AG04449 (cell line): ENCODE measurements around the gene NRG2.

Source experiments
- CTCF ChIA-PET: fragments of 350-600 bp; formaldehyde crosslinking; extraction: SDS; loops from one replicate; lab custom pipeline; 2021; ENCODE audit warnings: antibody characterized with exemption; lab: Yijun Ruan, JAX
- POLR2A ChIA-PET: fragments of 400-600, 350-600 bp; formaldehyde crosslinking; extraction: SDS; loops from one replicate; lab custom pipeline; 2020; ENCODE audit warnings: antibody characterized with exemption, inconsistent platforms; lab: Yijun Ruan, JAX
- DNase-seq: peaks from one replicate; pipeline ENCODE4 v3.0.0-alpha.2; 2010; ENCODE audit warnings: low read depth, low spot score
- H3K4me3 ChIP-seq: 2 replicates; pipeline ENCODE4 v1.5.1; 2011; ENCODE audit warnings: low read depth, mild to moderate bottlenecking, control low read depth, low read length
- TF ChIP-seq, protein P1 (sequence below): IDR thresholded peaks from one replicate; pipeline ENCODE4 v1.5.1; 2011; ENCODE audit warnings: mild to moderate bottlenecking, moderate library complexity, low read length, control low read depth, inconsistent platforms; ENCODE audit not compliant: insufficient read depth; ENCODE audit errors: missing control alignments

NRG2 gene

DNA sequence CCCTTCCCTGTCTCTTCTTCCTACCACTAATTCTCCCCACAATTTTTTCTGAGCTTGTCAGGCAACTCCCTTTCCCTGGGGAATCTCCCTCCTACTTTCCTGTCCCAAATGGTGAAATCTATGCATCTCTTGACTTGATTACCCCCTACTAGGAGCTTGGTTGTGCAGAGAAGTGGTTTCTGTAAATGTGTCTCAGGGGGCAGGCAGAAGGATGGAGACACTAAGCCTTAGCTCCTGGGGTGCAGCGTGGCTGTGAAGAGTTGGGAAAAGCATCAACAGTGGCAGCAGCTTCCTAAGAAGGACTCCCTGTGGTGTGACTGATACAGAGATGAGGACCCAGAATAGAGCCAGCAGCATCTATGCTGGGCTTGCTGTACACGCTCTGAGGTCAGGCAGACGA lies 62.3 kb downstream of the NRG2 start:
- H3K4me3 ChIP-seq = no peak overlapping the region
- ChIA-PET CTCF (interaction anchor here (0.8 to 7.7 kb wide), 4 partner anchors 12 to 197 kb away, joined by 3 to 148 read pairs (median 6); no protein-coding TSS in a partner anchor), POLR2A (no interaction called here)
- TF ChIP-seq, protein P1, sequence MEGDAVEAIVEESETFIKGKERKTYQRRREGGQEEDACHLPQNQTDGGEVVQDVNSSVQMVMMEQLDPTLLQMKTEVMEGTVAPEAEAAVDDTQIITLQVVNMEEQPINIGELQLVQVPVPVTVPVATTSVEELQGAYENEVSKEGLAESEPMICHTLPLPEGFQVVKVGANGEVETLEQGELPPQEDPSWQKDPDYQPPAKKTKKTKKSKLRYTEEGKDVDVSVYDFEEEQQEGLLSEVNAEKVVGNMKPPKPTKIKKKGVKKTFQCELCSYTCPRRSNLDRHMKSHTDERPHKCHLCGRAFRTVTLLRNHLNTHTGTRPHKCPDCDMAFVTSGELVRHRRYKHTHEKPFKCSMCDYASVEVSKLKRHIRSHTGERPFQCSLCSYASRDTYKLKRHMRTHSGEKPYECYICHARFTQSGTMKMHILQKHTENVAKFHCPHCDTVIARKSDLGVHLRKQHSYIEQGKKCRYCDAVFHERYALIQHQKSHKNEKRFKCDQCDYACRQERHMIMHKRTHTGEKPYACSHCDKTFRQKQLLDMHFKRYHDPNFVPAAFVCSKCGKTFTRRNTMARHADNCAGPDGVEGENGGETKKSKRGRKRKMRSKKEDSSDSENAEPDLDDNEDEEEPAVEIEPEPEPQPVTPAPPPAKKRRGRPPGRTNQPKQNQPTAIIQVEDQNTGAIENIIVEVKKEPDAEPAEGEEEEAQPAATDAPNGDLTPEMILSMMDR = no peak
- DNase-seq = no peak

DNA sequence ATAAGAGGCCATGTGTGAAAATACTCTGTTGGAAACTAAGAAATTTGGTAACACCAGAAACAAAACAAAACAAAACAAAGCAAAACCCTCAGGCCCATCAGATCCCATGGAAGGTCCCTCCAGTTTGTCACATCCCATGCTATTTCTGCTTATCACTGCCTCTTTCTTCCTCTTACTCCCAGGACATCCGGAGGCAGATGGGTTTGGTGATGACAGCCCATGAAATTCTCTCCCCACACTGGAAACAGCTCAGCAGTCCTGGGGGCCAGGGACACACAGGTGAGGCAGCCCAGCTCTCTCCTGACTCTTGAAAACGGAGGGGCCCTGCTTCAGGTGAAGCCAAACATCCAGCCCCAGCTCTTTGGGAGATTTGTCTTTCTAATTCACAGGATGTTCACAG lies 63.2 kb downstream of the NRG2 start:
- H3K4me3 ChIP-seq = no peak overlapping the region
- DNase-seq = no peak
- CTCF ChIA-PET = interaction anchor here (0.8 to 7.7 kb wide), 3 partner anchors 11 to 196 kb away, joined by 3 to 148 read pairs (median 10); no protein-coding TSS in a partner anchor
- TF ChIP-seq, protein P1 = no peak
- POLR2A ChIA-PET = no interaction called here

DNA sequence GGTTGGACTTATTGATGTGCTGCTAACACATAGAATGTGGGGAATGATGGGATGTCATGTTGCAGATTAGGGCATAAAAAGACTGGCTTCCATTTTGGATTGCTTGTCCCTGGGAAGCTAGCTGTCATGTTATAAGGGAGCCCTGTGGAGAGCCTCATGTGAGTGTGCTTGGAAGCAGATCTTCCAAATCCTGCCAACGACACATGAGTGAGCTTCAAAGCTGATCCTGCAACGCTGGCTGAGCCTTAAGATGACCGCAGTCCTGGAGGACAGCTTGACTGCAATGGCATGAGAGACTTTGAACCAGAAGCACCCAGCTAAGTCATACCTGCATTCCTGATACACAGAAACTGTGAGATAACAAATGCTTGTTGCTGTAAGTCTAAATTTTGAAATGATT lies 63.6 kb downstream of the NRG2 start:
- H3K4me3 ChIP-seq = no peak overlapping the region
- CTCF ChIA-PET = interaction anchor here (3.0 to 7.7 kb wide), 2 partner anchors 10 to 193 kb away, joined by 10 to 148 read pairs; no protein-coding TSS in a partner anchor

DNA sequence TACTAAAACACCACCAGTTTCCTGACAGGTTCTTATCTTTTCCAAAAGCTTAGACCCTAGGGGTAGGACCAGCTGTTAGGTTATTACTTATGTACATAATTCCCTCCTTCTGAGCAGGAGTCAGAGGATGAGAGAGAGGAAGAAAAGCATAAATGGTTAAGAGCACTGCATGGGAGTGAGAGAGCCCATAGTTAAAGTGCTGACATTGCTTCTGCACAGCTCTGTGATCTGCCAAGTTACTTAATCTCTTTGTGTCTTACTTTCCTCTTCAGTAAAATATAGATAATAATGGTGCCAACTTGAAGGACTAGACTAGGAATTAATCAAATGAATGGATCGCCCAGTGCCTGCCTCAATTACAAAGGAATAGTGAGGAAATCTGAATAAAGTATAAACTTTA lies 66.4 kb downstream of the NRG2 start:
- H3K4me3 ChIP-seq = no peak overlapping the region
- no peak for DNase-seq
- POLR2A ChIA-PET = no interaction called here
- CTCF ChIA-PET = interaction anchor here (1.8 to 13.5 kb wide), 3 partner anchors 9 to 201 kb away, joined by 4 to 457 read pairs (median 18); no protein-coding TSS in a partner anchor
- TF ChIP-seq, protein P1 = no peak

More for the DNA sequence above, 63.6 kb downstream of the NRG2 start:
- TF ChIP-seq, protein P1 = no peak
- POLR2A ChIA-PET = no interaction called here
- DNase-seq = no peak

DNA sequence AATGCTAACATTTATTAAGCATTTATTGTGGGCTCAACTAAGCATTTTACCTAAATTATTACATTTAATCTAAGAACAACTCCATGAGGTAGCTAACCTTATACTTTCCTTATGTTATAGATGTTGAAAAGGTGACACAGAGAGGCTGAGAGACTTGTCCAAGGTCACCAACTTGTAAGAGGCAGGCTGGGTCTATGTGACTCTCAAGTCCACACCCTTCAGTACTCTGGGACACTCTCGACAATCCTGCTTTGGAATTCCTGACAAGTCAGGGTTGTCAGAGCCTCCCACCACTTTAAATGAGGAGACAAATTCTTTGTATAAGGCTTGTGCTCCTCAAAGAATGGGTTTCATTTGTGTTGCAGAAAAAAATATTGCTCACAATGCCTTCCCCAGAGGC lies 67.2 kb downstream of the NRG2 start:
- TF ChIP-seq, protein P1 = no peak
- CTCF ChIA-PET = interaction anchor here (1.8 to 13.5 kb wide), 3 partner anchors 9 to 201 kb away, joined by 4 to 457 read pairs (median 18); no protein-coding TSS in a partner anchor
- DNase-seq = no peak
- no peak overlapping the region for H3K4me3 ChIP-seq
- POLR2A ChIA-PET = no interaction called here

DNA sequence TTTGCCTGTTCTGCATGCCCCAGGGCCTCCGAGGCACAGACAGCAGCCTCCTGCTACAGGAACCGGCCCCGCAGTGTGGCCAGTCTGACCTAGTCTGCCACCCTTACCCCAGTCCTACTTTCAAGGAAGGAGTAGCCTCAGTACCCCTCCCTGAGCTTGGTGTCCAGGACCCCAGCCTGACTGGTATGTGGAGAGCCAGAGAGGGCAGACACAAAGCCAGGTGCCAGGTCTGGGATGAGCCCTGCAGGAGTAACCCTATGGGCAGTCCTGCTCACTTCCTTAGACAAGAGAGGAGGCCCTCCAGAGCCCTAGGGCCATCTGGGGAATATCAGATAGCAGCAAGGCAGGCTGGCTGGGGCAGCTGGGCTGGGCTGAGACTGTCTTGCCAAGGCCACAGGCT lies 67.8 kb downstream of the NRG2 start:
- ChIA-PET POLR2A (no interaction called here), CTCF (interaction anchor here (1.8 to 13.5 kb wide), 3 partner anchors 8 to 200 kb away, joined by 4 to 457 read pairs (median 18); no protein-coding TSS in a partner anchor)
- TF ChIP-seq, protein P1 = no peak
- no peak overlapping the region for H3K4me3 ChIP-seq
- no peak for DNase-seq
